Parathyroid adenoma (tissue), 2 donors: ENCODE data around the gene HOTAIR.

ENCODE experiments used
- H2AFZ ChIP-seq: fragments of 300-600 bp; sonication (generic); one replicate; pipeline ENCODE4 v1.7.0; 2017; ENCODE audit warnings: antibody characterized with exemption, mild to moderate bottlenecking
- H3K27ac ChIP-seq: fragments of 300-600 bp; sonication (generic); one replicate; pipeline ENCODE4 v1.7.0; 2017
- H3K27me3 ChIP-seq: fragments of 300-600 bp; sonication (generic); one replicate; pipeline ENCODE4 v1.7.0; 2017; ENCODE audit warnings: low read length; ENCODE audit not compliant: control insufficient read depth, insufficient read depth
- H3K36me3 ChIP-seq: fragments of 300-600 bp; sonication (generic); one replicate; pipeline ENCODE4 v1.7.0; 2017; ENCODE audit warnings: low read length; ENCODE audit not compliant: control insufficient read depth, insufficient read depth
- H3K4me1 ChIP-seq: fragments of 300-600 bp; sonication (generic); one replicate; pipeline ENCODE4 v1.7.0; 2017; ENCODE audit warnings: control low read depth
- H3K4me2 ChIP-seq: fragments of 300-600 bp; sonication (generic); one replicate; pipeline ENCODE4 v1.7.0; 2017; ENCODE audit warnings: low read length
- H3K4me3 ChIP-seq: fragments of 300-600 bp; sonication (generic); one replicate; pipeline ENCODE4 v1.7.0; 2017; ENCODE audit warnings: low read depth, low read length
- H3K79me2 ChIP-seq: fragments of 300-600 bp; sonication (generic); one replicate; pipeline ENCODE4 v1.7.0; 2017; ENCODE audit warnings: control low read depth
- H3K9ac ChIP-seq: fragments of 300-600 bp; sonication (generic); one replicate; pipeline ENCODE4 v1.7.0; 2017; ENCODE audit warnings: mild to moderate bottlenecking
- H3K9me3 ChIP-seq: fragments of 300-600 bp; sonication (generic); one replicate; pipeline ENCODE4 v1.7.0; 2017; ENCODE audit warnings: low read length; ENCODE audit not compliant: control insufficient read depth
- CTCF ChIP-seq: fragments of 300-600 bp; sonication (generic); IDR thresholded peaks from one replicate; pipeline ENCODE4 v1.7.0; 2017; ENCODE audit warnings: antibody characterized with exemption, mild to moderate bottlenecking
- donor health status: primary hyperparathyroidism.

Gene HOTAIR

GRCh38 chr12:53986686-53987483 lies 12.1 kb upstream of the HOTAIR start:
- no peaks in the 10 kb centered on the region for H3K79me2 ChIP-seq
- no peak overlapping the region for H2AFZ ChIP-seq
- no peaks in the 10 kb centered on the region for H3K36me3 ChIP-seq
- TF ChIP-seq CTCF, result no peak
- H3K27me3 ChIP-seq, result peaks cover 36% of the 10 kb centered on the region
- H3K9me3 ChIP-seq, result no peaks in the 10 kb centered on the region
- H3K4me2 ChIP-seq, result no peak overlapping the region
- H3K4me1 ChIP-seq, result no peaks in the 10 kb centered on the region
- H3K9ac ChIP-seq, result no peak overlapping the region
- no peak overlapping the region for H3K27ac ChIP-seq
- no peak overlapping the region for H3K4me3 ChIP-seq

- Histone ChIP-seq H3K4me1 (no peaks in the 10 kb centered on the region), H3K4me3 (no peak overlapping the region), H3K9me3 (no peaks in the 10 kb centered on the region), H3K27ac (no peak overlapping the region), H3K79me2 (no peaks in the 10 kb centered on the region), H3K4me2 (peak overlapping the region; percentile 35), H3K36me3 (no peaks in the 10 kb centered on the region), H3K9ac (no peak overlapping the region), H2AFZ (no peak overlapping the region), H3K27me3 (peaks cover 39% of the 10 kb centered on the region)
- no peak for TF ChIP-seq CTCF
These were observed 11.4 kb upstream of the HOTAIR start for GRCh38 chr12:53985994-53986685.

- Histone ChIP-seq H2AFZ (no peak overlapping the region), H3K79me2 (no peaks in the 10 kb centered on the region), H3K27me3 (peaks cover 35% of the 10 kb centered on the region), H3K36me3 (no peaks in the 10 kb centered on the region), H3K9ac (no peak overlapping the region), H3K9me3 (no peaks in the 10 kb centered on the region), H3K4me2 (peak overlapping the region; percentile 35), H3K4me3 (no peak overlapping the region), H3K27ac (no peak overlapping the region), H3K4me1 (no peaks in the 10 kb centered on the region)
- TF ChIP-seq CTCF, result no peak
These were observed 10.9 kb upstream of the HOTAIR start for GRCh38 chr12:53985692-53985993.

- Histone ChIP-seq H3K27me3 (peaks cover 35% of the 10 kb centered on the region), H3K4me3 (no peak within 1 kb of the TSS), H3K27ac (no peak within 1 kb of the TSS), H2AFZ (no peak within 1 kb of the TSS), H3K4me1 (no peaks in the 10 kb centered on the region), H3K36me3 (no peaks in the 10 kb centered on the region), H3K4me2 (peak within 1 kb of the TSS; percentile 35), H3K9me3 (no peaks in the 10 kb centered on the region), H3K79me2 (no peaks in the 10 kb centered on the region), H3K9ac (no peak within 1 kb of the TSS)
- TF ChIP-seq CTCF, result no peak
These were observed 10.3 kb upstream of the HOTAIR start, which contains the start of gene HOXC10 for GRCh38 chr12:53984901-53985691. TSS of gene HOXC10 (plus strand) at chr12:53985146. CDS start at chr12:53985260, 114 bp downstream.
